PC-9 (cell line): Measurements from ENCODE around the gene UHMK1. TPM values are rescaled to one million over a fixed set of nuclear protein-coding genes. Genes with fewer than 3 reads are reported as not detected.

Experiments
- BruUV-seq: library from RNA; stranded (reverse); fragments of 400-500 nt; replicated peaks from 2 replicates; lab custom pipeline; 2021; lab: Mats Ljungman, UMichigan
- CTCF ChIA-PET: fragments of 300-600 bp; sonication (Branson Sonifier 250); formaldehyde crosslinking; loops from one replicate; lab custom pipeline; 2022; ENCODE audit warnings: antibody characterized with exemption; lab: Charles Lee
- POLR2A ChIA-PET: fragments of 300-600 bp; sonication (Branson Sonifier 250); formaldehyde crosslinking; loops from one replicate; lab custom pipeline; 2022; ENCODE audit warnings: antibody characterized with exemption; ENCODE audit not compliant: unreplicated experiment; lab: Charles Lee
- DNase-seq, 2 experiments: peaks; one replicate each; pipeline versions ENCODE4 v3.0.0 to v3.0.0-alpha.2; 2015 to 2022; ENCODE audit warnings: mixed read lengths in 1 of 2
- H2AFZ ChIP-seq: fragments of 200-600 bp; sonication (generic); 2 replicates; pipeline ENCODE4 v1.8.1; 2017; ENCODE audit warnings: antibody characterized with exemption
- H3F3A ChIP-seq: fragments of 200-600 bp; sonication (generic); 2 replicates; pipeline ENCODE4 v1.8.1; 2017; ENCODE audit warnings: antibody characterized with exemption, mild to moderate bottlenecking, low read depth; ENCODE audit not compliant: insufficient read depth
- H3K27ac ChIP-seq: fragments of 200-600 bp; sonication (generic); 2 replicates; pipeline ENCODE4 v1.6.1; 2016; ENCODE audit warnings: mixed run types
- H3K27me3 ChIP-seq: fragments of 200-600 bp; sonication (generic); 2 replicates; pipeline ENCODE4 v1.6.1; 2016; ENCODE audit warnings: low read depth, mixed run types; ENCODE audit not compliant: insufficient read depth
- H3K36me3 ChIP-seq: fragments of 200-600 bp; sonication (generic); 2 replicates; pipeline ENCODE4 v1.6.1; 2016; ENCODE audit warnings: low read depth, mixed run types
- H3K4me1 ChIP-seq: fragments of 200-600 bp; sonication (generic); replicated peaks from 2 replicates; pipeline ENCODE4 v1.6.1; 2016; ENCODE audit warnings: mixed run types; ENCODE audit not compliant: insufficient read depth
- H3K4me2 ChIP-seq: fragments of 200-600 bp; sonication (generic); 2 replicates; pipeline ENCODE4 v1.6.1; 2017; ENCODE audit warnings: mixed run types
- H3K4me3 ChIP-seq: fragments of 200-600 bp; sonication (generic); 2 replicates; pipeline ENCODE4 v1.6.1; 2016; ENCODE audit warnings: mixed run types
- H3K79me2 ChIP-seq: fragments of 200-600 bp; sonication (generic); 2 replicates; pipeline ENCODE4 v1.6.1; 2017; ENCODE audit warnings: low read depth, mixed run types
- H3K9me2 ChIP-seq: fragments of 200-600 bp; sonication (generic); 2 replicates; pipeline ENCODE4 v1.8.1; 2017; ENCODE audit warnings: mild to moderate bottlenecking; ENCODE audit not compliant: insufficient read depth
- H3K9me3 ChIP-seq: fragments of 200-600 bp; sonication (generic); 2 replicates; pipeline ENCODE4 v1.8.1; 2016; ENCODE audit warnings: low read depth; ENCODE audit not compliant: insufficient read depth
- H4K20me1 ChIP-seq: fragments of 200-600 bp; sonication (generic); 2 replicates; pipeline ENCODE4 v1.8.1; 2017; ENCODE audit not compliant: insufficient read depth
- EZH2 ChIP-seq: fragments of 200-600 bp; sonication (generic); IDR thresholded peaks from 2 replicates; pipeline ENCODE4 v1.8.0; 2017; ENCODE audit warnings: antibody characterized with exemption, low read depth
- intact Hi-C: fragments of 100-400 bp; cut with micrococcal nuclease; formaldehyde crosslinking; loops from one replicate; pipeline ENCODE4 v1.10.0; 2022; ENCODE audit not compliant: unreplicated experiment
- total RNA-seq: library from RNA; stranded (reverse); gene quantifications from 2 replicates; pipeline ENCODE4 v1.2.3, GENCODE V29; 2021
- TF ChIP-seq, protein P1 (sequence below): fragments of 200-600 bp; sonication (generic); conservative IDR thresholded peaks from 2 replicates; pipeline ENCODE4 v1.6.1; 2017; ENCODE audit warnings: mixed run types, antibody characterized with exemption, mild to moderate bottlenecking, moderate library complexity

UHMK1 gene
- total RNA-seq, 1 experiment from 2014 or later: 49.5 TPM

DNA sequence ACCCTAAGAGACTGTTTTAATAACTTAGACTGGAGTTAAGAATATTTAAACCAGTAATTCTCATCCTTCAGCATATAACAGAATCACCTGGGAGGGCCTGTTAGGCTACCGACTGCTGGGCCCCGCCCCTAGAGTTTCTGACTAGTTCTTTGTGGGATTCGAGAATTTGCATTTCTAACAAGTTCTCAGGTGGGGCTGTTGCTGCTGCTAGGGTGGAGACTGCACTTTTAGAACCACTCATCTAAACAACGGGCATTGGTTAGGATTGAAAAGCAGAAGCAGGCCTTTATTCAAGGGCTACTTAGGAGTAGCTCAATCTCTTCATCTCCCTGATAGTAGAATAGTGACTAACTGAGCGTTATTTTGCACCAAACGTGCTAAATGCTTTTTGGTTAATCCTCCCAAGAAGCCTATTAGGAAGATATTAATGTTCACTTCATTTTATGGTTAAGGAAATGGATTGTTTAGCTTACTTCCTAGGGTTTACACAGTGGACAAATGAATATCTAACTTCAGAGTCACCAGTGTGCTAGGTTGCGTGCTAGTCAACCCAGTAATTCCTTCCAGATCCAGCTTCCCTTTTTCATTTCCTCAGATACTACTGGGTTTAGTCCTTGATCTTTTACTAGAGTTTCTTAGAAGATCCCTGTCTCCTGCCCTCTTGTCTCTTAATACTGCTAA, 32.8 kb downstream of the UHMK1 start:
- TF ChIP-seq EZH2: no peak
- TF ChIP-seq, protein P1, sequence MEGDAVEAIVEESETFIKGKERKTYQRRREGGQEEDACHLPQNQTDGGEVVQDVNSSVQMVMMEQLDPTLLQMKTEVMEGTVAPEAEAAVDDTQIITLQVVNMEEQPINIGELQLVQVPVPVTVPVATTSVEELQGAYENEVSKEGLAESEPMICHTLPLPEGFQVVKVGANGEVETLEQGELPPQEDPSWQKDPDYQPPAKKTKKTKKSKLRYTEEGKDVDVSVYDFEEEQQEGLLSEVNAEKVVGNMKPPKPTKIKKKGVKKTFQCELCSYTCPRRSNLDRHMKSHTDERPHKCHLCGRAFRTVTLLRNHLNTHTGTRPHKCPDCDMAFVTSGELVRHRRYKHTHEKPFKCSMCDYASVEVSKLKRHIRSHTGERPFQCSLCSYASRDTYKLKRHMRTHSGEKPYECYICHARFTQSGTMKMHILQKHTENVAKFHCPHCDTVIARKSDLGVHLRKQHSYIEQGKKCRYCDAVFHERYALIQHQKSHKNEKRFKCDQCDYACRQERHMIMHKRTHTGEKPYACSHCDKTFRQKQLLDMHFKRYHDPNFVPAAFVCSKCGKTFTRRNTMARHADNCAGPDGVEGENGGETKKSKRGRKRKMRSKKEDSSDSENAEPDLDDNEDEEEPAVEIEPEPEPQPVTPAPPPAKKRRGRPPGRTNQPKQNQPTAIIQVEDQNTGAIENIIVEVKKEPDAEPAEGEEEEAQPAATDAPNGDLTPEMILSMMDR: no peak
- intact Hi-C loops: no loop called here
- no peak overlapping the region for H3K4me2 ChIP-seq
- no peaks in the 10 kb centered on the region for H3K27me3 ChIP-seq
- H2AFZ ChIP-seq: no peak overlapping the region
- BruUV-seq: no TSS peak
- no peaks in the 10 kb centered on the region for H3K79me2 ChIP-seq
- peaks cover 11% of the 10 kb centered on the region; the same call in 1 of the 2 replicates for H3K36me3 ChIP-seq
- H3K9me2 ChIP-seq: no peaks in the 10 kb centered on the region
- ChIA-PET POLR2A (no interaction called here), CTCF (no interaction called here)
- H3K4me1 ChIP-seq: no peaks in the 10 kb centered on the region
- no peak overlapping the region for H3K27ac ChIP-seq
- H4K20me1 ChIP-seq: no peaks in the 10 kb centered on the region; the same call in 1 of the 2 replicates
- H3F3A ChIP-seq: no peaks in the 10 kb centered on the region
- no peaks in the 10 kb centered on the region for H3K9me3 ChIP-seq
- H3K4me3 ChIP-seq: no peak overlapping the region
- DNase-seq: no peak

DNA sequence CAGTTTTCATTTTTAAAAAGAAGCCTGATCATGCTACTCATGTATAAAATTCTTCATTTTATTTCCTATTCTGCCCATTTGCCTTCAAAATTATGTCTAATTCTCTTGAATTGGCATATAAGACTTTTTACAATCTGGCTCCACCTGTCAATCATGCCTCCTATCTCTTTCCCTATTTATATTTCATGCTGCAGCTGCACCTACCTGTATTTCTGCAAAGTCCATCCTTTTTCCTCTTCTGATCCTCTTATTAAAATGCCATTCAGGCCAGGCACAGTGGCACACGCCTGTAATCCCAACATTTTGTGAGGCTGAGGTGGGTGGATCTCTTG, 33.3 kb downstream of the UHMK1 start:
- no peaks in the 10 kb centered on the region for H3F3A ChIP-seq
- BruUV-seq: no TSS peak
- intact Hi-C loops: no loop called here
- POLR2A ChIA-PET: no interaction called here
- H3K27ac ChIP-seq: no peak overlapping the region
- H3K4me1 ChIP-seq: no peaks in the 10 kb centered on the region
- TF ChIP-seq, protein P1: no peak
- no peaks in the 10 kb centered on the region for H3K9me2 ChIP-seq
- CTCF ChIA-PET: no interaction called here
- no peaks in the 10 kb centered on the region; the same call in 1 of the 2 replicates for H4K20me1 ChIP-seq
- no peak for DNase-seq
- no peaks in the 10 kb centered on the region for H3K9me3 ChIP-seq
- H3K4me3 ChIP-seq: no peak overlapping the region
- peaks cover 9% of the 10 kb centered on the region; the same call in 1 of the 2 replicates for H3K36me3 ChIP-seq
- no peak overlapping the region for H3K4me2 ChIP-seq
- H3K79me2 ChIP-seq: no peaks in the 10 kb centered on the region
- no peak overlapping the region for H2AFZ ChIP-seq
- H3K27me3 ChIP-seq: no peaks in the 10 kb centered on the region

DNA sequence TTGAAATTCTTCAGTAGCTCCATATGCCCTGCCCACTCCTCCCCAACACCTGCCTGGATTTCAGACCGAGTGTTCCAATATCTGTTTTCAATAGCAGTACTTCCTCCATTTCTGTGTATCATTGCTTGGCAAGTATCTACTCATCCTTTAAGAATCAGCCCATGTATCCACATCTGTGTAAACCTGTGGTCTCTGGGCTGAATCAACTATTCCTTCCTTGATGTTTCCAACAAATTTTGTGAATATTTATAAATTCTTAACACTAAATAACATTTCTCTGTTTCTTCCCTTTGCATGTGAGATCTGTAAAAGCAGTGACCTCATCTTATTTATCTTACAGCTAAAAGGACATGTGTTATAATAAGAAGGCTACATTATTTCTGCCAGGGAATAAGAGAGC, 37.9 kb downstream of the UHMK1 start:
- TF ChIP-seq EZH2: no peak
- TF ChIP-seq, protein P1: no peak
- Histone ChIP-seq H3K27ac (no peak overlapping the region), H3K4me1 (peaks cover 22% of the 10 kb centered on the region), H3K4me3 (no peak overlapping the region), H3K9me3 (no peaks in the 10 kb centered on the region; the same call in 1 of the 2 replicates), H3F3A (peaks cover 17% of the 10 kb centered on the region), H3K36me3 (no peaks in the 10 kb centered on the region), H3K9me2 (no peaks in the 10 kb centered on the region), H3K27me3 (no peaks in the 10 kb centered on the region), H4K20me1 (no peaks in the 10 kb centered on the region), H3K4me2 (no peak overlapping the region), H3K79me2 (no peaks in the 10 kb centered on the region), H2AFZ (no peak overlapping the region)
- ChIA-PET POLR2A (interaction anchor here (0.6 kb wide), 1 partner anchor 744 kb away, joined by 4 read pairs; no protein-coding TSS in a partner anchor), CTCF (no interaction called here)
- intact Hi-C loops: no loop called here
- DNase-seq: no peak
- no TSS peak for BruUV-seq
